HG02763 (cell line): ENCODE results near the gene CLSTN3.
A peak's percentile ranks its signal among the peaks of the same experiment; 100 is the strongest.

Experiments
- ATAC-seq: cut with Tn5 transposase; IDR thresholded peaks from one replicate; pipeline ENCODE4 v1.9.1; 2021; ENCODE audit warnings: mild to moderate bottlenecking, moderate library complexity; ENCODE audit not compliant: unreplicated experiment

Gene CLSTN3

GRCh38 chr12:7188562-7189397 is 58.6 kb downstream of the CLSTN3 start:
- ATAC-seq = peak; percentile 21

DNA sequence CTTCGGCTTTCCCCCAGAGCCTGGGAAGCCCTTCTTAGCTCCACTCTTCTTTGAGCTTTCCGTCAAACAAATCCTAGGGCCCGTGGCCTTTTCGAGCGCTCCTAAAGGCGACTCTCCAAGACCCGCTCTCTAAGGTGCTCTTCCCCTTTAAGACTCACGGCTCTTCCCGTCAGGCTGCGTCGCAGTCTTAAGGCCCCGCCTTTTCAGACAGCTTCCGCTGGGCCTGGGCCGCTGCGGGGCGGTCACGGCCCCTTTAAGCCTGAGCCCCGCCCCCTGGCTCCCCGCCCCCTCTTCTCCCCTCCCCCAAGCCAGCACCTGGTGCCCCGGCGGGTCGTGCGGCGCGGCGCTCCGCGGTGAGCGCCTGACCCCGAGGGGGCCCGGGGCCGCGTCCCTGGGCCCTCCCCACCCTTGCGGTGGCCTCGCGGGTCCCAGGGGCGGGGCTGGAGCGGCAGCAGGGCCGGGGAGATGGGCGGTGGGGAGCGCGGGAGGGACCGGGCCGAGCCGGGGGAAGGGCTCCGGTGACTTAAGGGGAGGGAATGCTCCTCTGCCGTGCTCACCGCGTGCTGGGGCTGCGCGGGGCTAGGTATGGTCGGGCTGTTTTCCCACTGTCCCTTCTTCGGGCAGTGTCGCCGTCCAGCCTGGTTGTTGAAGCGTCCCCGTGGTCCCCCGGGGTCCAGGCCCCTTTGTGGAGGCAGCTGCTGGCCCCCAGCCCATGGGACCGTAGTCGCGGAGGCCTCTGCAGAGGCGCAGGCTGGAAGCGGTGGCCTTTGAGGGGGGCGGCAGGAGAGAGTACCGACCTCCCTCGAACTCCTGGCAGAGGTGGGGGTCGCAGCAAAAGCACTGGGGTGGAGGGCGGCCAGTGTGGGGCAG is 59.5 kb downstream of the CLSTN3 start, which contains the start of gene PEX5:
PEX5 (plus strand) TSS at position 289 of the 870 bp plus-strand sequence. CDS start 692 bp downstream, outside the sequence.
- peak; percentile 96 for ATAC-seq

- no peak for ATAC-seq
These were observed 60.3 kb downstream of the CLSTN3 start for GRCh38 chr12:7190268-7191055.

GRCh38 chr12:7193674-7194073 is 63.5 kb downstream of the CLSTN3 start:
- no peak for ATAC-seq

DNA sequence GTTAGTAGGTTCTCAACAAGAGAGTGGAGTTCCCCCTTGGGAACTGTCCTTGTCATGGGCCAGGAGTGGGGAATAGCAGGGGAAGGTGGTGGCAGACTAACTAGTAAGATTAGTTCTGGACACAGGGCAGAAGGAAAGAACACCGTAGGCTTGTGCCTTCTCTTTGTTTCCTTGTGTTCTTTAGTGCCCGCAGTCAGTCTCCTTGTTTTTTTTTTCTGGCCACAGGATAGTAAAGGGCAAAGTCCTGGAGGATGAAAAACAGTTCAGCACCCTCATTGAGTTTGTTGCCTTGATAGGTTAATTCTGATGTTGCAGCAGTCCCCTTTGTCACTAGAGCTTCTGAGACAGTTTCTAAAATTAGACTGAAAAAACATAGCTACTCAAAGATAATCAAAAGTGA is 67.7 kb downstream of the CLSTN3 start:
- ATAC-seq = no peak

- ATAC-seq = no peak
These were observed 72.9 kb downstream of the CLSTN3 start for GRCh38 chr12:7203109-7203508.

DNA sequence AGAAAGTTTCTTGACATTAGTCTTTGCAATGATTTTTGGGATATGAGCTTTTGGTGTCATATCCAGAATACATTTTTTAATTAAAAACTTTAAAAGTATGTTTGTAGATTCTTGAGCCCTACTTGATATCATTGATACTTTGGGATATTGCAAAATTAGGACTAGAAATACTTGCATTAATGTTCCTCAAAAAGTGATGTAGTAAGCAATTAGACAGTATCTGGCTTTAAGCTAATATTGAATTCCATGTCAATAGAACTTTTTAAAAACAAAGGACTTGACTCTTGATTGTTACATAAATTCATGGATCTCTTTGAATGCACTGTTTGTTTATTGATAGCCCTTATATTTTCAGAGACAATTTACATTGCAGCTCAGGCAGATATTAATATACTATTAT is 74.9 kb downstream of the CLSTN3 start:
- ATAC-seq = no peak

DNA sequence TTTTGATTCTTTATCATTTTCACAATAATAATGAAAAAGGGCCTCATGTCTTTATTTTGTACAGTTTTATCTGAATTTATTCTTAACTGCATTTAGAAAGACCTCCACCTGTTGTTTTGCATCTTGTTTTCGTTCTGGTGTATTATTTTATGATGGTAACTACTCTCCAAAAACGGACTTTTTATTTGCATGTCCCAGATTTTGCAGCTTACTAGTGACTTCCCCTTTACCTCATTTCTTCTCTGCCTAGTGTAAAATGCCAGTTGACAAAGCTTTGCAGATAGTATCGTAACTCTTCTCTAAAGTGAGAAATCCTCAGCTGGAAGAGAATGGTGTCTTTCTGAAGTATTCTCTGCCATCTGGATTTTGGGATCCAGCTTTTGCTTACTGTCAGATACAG is 76.5 kb downstream of the CLSTN3 start:
- no peak for ATAC-seq

DNA sequence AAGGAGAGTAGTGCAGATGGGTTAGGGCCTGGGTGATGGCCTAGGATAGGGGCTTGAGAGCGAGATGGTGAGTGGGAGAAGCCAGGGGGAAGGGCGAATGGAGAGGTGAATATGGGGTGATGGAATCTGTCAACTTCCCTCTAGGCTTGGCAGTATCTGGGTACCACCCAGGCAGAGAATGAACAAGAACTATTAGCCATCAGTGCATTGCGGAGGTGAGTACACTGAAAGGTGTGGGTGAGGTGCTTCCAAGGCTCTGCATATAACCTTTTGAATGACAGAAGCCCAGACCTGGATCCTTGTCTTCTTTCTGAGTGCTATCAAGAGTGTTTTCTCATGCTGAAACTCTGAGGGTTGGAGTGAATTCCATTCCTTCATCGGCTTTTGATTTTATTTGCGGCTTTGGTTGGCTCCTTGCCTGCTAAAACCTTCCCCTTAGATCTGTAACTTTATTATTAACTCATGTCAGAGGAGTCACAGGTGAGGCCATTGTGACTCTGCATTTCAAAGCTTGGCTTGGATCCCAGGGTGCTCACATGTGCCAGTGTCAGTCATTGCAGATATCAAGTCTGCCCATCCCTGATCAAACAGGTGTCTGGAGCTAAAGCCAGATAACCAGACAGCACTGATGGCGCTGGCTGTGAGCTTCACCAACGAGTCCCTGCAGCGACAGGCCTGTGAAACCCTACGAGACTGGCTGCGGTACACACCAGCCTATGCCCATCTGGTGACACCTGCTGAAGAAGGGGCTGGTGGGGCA is 77.9 kb downstream of the CLSTN3 start:
- ATAC-seq = no peak
